Activated CD8-positive, alpha-beta memory T cell treated with anti-CD3 and anti-CD28 coated beads, Interleukin-2, amount 50 U/mL, for 1 hour (primary cell): ENCODE data around the gene DNAAF2.
"Not testable (repeated sequence)": the region's sequence is repeated elsewhere in the genome, so short reads cannot be mapped to it uniquely, and the experiment has no call there.

Source experiments
- DNase-seq: peaks from one replicate; pipeline ENCODE4 v3.0.0-alpha.2; 2020; ENCODE audit errors: extremely low read depth

Gene DNAAF2

GRCh38 chr14:49634547-49635334 lies at the start of gene DNAAF2:
TSS of gene DNAAF2 (minus strand) at chr14:49635244. CDS start at chr14:49635149, 95 bp downstream.
- DNase-seq: peak; percentile 38

GRCh38 chr14:49679271-49679670 lies 44.2 kb upstream of the DNAAF2 start:
- DNase-seq: no peak

- no peak for DNase-seq
Observed at GRCh38 chr14:49677643-49678042, 42.6 kb upstream of the DNAAF2 start.

GRCh38 chr14:49673586-49673985 lies 38.5 kb upstream of the DNAAF2 start:
- DNase-seq: no peak

- no peak for DNase-seq
Observed at GRCh38 chr14:49670475-49670874, 35.4 kb upstream of the DNAAF2 start.

GRCh38 chr14:49659526-49660455 lies 24.7 kb upstream of the DNAAF2 start:
- no peak for DNase-seq

- DNase-seq: not testable (repeated sequence)
Observed at GRCh38 chr14:49657500-49657899, 22.5 kb upstream of the DNAAF2 start.

- DNase-seq: no peak
Observed at GRCh38 chr14:49654511-49654910, 19.5 kb upstream of the DNAAF2 start.

- no peak for DNase-seq
Observed at GRCh38 chr14:49653508-49653907, 18.5 kb upstream of the DNAAF2 start.

GRCh38 chr14:49642163-49642562 lies 7.1 kb upstream of the DNAAF2 start:
- DNase-seq: no peak

- no peak for DNase-seq
Observed at GRCh38 chr14:49641697-49642129, 6.7 kb upstream of the DNAAF2 start.

GRCh38 chr14:49640540-49641417 lies 5.7 kb upstream of the DNAAF2 start:
- no peak for DNase-seq

- DNase-seq: no peak
Observed at GRCh38 chr14:49637534-49638078, 2.6 kb upstream of the DNAAF2 start.

- no peak for DNase-seq
Observed at GRCh38 chr14:49636866-49637265, 1.8 kb upstream of the DNAAF2 start.

- peak; percentile 78 for DNase-seq
Observed at GRCh38 chr14:49633640-49634546, 1.2 kb downstream of the DNAAF2 start.

- no peak for DNase-seq
Observed at GRCh38 chr14:49623941-49624839, 10.9 kb downstream of the DNAAF2 start.

GRCh38 chr14:49623387-49623786 lies 11.7 kb downstream of the DNAAF2 start:
- DNase-seq: no peak

GRCh38 chr14:49622022-49622607 lies 12.9 kb downstream of the DNAAF2 start:
- no peak for DNase-seq
